C4-2B (cell line): ENCODE measurements around the gene BTBD19.

ENCODE experiments used
- CTCF ChIP-seq: fragments of 450-650 bp; conservative IDR thresholded peaks from 2 replicates; pipeline ENCODE4 v1.5.1; 2017; ENCODE audit warnings: mild to moderate bottlenecking
- ZFX ChIP-seq: fragments of 450-650 bp; IDR thresholded peaks from 2 replicates; pipeline ENCODE4 v1.6.1; 2017

- TF ChIP-seq CTCF = no peak
- TF ChIP-seq ZFX = no peak
These were observed 47.4 kb upstream of the BTBD19 start for GRCh38 chr1:44760876-44761275.
